NCI-H1092 treated with DMSO at 0.1 percent for 48 hours (cell line): Measurements from ENCODE around the gene ZNF397.

Experiments
- DNase-seq: peaks from one replicate; lab custom pipeline; 2025; lab: John Stamatoyannopoulos, UW

ZNF397 gene

DNA sequence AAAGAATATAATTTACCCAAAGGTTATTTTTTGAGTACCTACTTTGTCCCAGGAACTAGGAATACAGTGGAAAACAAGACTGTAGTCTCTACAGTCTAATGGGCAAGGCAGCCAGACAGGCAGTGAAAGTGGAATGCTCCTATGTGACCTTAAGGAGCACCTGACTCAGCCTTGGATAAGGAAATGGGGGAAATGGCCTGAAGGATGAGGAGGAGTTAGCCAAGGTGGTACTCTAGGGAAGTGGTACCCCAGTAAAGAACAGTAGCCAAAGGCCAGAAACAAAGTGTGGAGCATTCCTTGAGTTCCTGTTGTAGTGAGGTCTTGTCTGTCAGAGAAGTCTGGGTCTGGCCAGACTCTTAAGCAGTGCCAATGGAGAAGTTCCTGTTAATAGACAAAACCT lies 6.0 kb downstream of the ZNF397 start:
- DNase-seq, result no peak

DNA sequence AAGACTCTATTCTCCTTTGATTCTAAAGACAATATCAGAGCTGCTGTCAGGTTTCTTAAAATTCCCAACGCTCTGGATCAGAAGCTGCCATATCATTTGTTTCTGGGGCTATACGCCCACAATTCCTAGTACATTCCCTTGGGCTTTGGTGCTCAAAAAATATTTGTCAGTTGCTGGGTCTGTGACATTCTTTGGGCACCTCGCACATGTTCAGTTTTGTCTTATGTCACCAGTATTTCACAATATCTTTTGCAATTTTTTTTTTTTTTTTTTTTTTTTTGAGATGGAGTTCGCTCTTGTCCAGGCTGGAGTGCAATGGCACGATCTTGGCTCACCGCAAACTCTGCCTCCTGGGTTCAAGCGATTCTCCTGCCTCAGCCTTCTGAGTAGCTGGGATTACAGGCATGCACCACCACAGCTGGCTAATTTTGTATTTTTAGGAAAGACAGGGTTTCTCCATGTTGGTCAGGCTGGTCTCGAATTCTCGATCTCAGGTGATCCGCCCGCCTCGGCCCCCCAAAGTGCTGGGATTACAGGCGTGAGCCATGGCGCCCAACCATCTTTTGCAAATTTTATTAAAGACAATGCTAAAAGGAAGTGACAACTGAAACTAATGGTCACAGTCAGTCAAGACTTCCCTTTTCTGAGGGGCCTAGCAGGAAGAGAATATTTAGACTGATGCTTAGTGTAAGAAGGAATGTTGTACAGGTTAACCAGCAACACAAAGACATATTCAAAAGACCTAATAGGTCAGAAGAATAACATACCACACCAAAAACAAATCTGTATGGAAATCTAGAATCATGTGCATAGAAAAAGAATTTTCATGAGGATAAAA lies 6.8 kb downstream of the ZNF397 start:
- DNase-seq, result no peak

DNA sequence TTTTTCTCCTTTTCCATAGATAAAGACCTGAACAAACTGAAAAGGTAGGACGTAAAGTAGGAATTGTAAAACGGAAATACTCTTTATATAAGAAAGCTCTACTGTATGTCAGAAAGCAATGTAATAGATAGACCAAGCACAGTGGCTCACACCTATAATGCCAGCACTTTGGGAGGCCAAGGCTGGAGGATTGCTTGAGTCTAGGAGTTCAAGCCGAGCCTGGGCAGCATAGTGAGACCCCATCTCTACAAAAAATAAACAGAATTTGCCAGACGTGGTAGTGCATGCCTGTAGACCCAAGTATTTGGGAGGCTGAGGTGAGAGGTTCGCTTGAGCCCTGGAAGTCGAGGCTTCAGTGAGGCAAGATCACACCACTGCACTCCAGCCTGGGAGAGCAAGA lies 7.6 kb downstream of the ZNF397 start:
- DNase-seq, result no peak

DNA sequence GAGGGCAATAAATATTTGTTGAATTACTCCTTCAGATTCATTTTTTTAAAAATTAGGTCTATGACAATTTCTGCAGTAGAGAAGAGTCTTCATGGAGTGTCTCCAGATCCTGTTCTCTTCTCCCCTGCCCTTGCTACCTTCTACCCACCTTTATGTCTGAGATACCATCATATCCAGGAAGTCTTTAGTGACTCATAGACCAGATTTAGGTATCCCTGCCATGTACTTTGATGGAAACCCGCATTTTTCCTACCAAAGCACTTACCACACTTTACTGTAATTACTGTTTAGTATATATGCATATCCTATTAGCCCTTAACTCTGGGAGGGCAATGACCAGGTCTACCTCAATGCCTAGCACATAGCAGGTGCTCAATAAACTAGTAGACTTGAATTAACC lies 11.6 kb downstream of the ZNF397 start:
- DNase-seq, result no peak

DNA sequence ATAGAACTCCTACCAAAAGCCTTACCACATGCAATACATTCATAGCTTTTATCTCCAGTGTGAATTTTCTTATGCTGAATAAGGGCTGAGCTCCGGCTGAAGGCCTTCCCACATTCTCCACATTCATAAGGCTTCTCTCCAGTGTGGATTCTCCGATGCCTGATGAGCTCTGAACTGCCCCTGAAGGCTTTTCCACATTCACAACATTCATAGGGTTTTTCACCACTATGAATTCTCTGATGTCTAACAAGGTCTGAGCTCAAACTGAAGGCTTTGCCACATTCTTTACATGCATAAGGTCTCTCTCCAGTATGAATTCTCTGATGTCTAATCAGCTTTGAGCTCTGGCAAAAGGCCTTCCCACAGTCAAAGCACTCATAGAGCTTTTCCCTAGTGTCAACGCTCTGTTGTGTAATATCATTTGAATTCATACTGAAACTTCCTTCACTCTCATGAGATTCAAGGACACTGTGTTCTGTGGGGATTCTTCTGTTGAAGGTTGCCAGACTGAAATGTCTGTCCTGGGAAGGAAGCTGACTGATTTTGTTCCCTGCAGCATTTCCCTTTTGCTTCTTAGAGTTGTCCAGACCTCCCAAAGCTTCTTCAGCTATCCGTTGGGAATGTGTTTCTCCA lies 12.9 kb downstream of the ZNF397 start:
- no peak for DNase-seq

DNA sequence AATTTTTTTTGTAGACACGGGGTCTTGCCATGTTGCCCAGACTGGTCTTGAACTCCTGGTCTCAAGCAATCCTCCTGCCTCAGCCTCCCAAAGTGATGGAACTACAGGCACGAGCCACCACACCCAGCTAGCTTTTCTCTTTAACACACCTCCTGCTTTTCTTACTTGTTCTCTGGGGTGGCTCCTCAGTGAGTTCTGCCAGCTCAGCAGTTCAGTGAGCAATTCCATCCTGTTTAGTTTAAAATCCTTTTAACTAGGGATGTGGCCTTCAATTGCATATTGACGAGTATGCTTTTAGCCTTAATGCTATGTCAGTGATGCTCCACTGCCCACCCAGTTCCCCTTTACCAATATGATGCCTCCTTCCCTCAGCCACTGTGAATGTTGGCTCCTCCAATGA lies 16.1 kb downstream of the ZNF397 start:
- no peak for DNase-seq

DNA sequence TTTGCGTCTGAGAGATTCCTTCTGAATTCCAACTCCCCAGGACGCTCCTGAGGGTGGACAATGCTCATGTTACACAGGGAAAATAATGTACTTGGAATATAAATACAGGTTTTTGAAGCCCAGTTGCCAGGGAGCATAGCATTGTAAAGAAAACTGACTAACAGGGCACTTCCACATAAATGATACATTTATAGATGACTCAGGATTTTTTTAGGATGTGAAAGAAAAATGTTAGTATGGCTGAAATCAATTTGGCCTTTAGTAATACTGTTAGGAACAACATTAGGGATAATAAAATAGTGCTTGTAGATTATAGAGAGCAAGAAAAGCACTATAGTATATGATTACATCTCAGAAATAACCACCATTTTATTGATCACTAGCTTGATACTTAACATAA lies 23.6 kb downstream of the ZNF397 start:
- DNase-seq, result no peak

DNA sequence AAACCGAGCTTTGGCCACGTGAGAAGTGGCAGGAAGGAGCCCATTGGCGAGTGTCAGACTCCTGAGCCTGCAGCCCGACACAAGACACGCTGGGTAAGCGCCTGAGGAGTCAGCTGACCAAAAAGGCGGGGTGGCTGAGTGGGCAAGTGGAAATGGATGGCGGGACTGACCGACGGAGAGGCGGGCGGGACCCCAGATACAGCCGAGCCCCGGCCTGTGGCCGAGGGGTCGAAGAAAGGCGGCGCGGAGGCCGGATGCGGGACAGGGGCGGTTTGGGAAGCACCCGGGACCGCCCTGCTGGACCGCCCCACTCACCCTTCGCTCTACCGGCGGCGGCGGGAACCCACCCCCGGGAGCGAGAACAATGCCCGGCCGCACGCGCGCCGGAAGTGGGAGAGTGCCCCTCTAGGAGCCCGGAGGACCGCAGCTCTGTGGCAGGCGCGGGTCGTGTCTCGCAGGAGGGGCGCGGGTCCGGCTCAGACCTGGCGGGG lies 26.4 kb downstream of the ZNF397 start:
- peak; percentile 93 for DNase-seq

DNA sequence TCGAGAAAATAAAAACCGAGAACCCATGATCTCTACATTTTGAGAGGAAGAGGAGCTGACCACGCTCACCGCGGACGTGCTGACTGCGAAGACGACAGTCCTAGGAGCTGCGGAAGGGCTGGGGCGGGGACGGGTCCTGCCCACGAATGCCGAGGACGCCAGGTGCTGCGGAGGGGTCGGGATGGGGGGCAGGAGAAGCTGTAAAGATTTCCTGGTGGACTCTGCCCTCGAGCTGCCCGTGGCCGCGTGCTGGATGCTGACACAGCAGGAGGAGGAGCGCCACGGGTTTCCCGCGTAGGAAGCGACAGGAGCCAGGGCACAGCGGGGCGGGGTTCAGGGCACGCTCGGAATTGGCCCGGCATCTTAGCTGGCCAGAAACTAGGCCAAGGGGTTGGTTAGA lies 27.0 kb downstream of the ZNF397 start:
- DNase-seq, result no peak

DNA sequence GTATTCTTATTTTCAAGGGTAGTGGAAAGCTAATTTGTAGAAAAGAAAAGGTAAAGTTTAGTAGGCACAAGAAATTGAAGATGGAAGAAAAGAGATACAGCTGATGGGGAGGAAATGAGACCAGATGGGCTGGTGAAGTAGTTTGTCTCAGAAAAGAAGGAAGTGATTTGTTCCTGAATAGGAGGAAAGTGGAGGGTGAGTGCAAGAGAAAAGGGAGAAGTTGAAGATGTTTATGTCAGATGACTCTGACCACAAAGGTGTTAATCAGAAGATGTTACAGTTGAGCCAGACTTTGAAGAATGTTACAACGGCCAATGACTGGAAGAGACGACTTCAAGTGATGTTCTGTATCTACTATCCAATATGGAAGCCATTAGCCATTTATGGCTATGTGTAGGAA lies 28.0 kb downstream of the ZNF397 start:
- no peak for DNase-seq

DNA sequence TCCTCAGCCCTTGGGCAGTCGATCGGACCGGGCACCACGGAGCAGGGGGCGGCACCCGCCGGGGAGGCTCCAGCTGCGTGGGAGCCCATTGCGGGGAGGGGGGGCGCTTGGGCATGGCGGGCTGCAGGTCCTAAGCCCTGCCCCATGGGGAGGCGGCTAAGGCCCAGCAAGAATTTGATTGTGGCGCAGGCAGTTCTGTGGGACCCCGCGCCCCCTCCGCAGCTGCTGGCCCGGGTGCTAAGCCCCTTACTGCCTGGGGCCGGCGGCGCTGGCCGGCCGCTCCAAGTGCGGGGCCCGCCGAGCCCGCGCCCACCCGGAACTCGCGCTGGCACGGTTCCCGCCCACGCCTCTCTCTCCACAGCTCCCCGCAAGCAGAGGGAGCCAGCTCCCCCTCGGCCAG lies 30.8 kb downstream of the ZNF397 start:
- DNase-seq, result no peak

DNA sequence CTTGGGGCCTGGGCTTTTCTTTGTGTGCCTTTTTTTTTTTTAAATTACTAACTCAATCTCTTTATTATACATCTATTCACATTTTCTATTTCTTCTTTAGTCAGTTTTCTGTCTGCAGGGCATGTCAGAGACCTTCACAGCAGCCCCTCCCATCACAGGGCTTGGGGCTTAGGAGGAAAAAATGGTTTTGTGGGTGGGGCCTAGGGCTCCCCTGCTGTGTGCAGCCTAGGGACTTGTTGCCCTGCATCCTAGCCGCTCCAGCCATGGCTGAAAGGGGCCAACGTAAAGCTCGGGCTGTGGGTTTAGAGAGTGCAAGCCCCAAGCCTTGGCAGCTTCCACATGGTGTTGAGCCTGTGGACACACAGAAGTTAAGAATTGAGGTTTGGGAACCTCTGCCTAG lies 35.4 kb downstream of the ZNF397 start:
- DNase-seq, result no peak

DNA sequence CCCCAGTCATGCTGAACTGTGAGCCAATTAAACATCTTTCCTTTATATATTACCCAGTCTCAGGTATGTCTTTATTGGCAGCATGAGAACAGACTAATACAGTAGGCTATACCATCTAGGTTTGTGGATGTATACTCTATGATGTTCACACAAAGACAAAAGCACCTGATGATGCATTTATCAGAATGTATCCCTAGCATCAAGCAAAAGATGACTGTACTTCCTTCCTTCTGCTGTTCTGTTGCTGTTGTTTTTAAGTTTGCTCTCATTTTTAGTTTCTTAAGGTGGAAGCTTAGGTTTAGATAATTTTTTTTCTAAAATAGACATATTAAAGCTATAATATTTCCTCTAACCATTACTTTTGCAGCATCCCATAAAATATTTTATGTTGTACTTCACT lies 36.8 kb downstream of the ZNF397 start:
- no peak for DNase-seq

DNA sequence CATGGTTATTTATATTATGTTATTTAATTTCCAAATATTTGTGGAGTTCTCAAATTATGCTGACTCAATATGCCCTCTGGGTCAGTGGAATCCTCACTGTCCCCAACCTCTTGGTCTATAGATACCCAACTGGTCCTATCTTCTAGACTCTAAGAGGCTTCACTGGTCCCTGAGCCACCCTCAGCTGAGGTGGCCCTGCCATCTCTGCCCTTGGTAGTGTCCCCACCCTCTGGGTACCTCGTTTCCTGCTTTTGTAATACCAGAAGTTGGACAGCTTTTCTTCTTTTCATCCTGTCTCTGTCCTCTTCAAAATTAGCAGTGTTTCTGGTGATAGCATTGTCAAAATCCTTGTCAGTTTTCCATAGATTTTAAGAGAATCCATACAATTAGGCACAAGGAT lies 37.3 kb downstream of the ZNF397 start:
- no peak for DNase-seq

DNA sequence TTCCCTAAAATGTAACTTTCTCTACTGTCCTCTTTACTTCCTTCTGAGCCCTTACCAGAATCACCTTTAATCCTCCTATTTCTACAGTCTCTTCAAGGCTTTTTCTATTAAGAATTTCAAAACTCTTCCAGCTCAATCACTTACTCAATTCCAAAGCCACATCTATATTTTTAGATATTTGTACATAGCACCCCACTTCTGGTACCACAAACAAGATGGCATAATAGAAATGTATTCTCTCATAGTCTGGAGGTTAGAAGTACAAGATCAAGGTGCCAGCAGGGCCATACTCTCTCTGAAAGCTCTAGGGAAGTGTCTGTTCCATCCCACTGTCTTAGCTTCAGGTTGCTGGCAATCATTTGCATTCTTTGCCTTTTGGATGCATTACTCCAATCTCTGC lies 38.1 kb downstream of the ZNF397 start:
- DNase-seq, result no peak

DNA sequence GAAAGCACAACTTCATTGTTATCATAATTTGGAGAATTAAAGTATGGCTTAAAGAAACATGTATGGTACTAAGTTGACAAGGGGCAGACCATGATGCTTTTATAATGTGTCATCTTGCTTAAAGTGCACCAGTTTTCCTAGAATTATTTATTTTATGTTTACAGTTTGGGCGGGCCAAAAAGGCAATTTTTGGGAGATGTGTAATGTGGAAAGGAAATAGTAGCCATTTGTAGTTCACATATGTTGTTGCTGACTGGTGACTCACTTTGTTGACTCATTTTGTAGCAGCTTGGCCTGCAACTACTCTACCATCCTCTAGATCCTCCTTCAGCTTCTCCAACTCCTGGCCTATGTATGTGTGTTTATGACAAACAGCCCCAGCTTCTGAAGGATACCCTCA lies 41.5 kb downstream of the ZNF397 start:
- DNase-seq, result no peak

DNA sequence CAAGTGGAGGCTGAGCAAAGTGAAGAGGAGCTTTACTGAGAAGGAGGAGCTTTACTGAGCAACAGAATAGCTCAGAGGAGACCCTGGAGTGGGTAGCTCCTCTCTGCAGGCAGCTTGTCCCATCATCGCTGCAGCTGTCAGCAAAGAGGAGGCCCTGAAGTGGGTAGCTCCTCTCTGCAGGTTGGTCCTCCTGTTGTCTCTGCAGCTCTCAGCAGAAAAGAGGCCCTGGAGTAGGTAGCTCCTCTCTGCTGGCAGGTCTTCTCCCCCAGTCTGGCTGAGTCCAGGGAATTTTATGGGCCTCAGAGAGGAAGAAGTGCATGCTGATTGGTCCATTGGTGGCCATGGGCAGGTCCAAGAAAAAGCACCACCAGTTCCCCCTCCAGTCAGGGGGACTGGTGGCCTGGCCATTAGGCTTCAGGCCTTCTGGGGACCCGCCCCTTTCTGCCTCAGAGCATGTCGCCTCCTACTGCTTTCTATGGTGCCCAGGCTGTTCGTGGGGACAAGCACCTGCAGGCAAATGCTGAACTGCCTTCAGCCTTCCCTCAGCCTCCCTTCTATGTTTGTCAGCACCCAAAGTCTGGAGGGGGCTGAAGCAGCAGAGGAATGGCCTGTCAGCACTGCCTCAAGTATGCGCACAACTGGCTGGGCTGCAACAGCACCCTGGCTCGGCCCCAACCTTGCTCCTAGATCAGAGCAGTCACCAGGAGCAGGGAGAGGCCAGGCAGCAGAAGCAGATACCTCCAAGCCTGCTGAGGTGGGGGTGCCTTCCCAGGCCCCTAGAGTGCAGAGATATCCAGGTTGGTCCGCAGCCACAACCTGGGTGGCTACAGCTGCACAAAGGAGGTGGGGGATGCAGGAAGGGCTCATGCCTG lies 43.3 kb downstream of the ZNF397 start:
- no peak for DNase-seq

DNA sequence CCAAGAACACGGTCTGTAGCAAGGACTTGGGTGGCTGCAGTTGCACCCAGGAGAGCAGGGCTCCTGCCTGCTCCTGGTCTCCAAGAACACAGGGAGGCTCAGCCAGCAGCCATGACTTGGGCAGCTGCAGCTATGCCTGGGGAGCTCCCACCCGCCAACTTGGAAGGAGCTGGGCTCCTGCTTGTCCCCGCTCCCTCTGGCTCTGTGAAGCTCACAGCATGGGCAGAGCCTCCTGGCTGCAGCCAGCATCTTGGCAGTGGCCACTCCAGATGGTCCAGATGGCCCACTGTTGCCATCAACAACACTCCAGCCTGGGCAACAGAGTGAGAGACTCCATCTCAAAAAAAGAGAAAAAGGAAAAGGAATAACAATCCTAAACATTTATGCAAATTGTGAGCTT lies 44.0 kb downstream of the ZNF397 start:
- no peak for DNase-seq

DNA sequence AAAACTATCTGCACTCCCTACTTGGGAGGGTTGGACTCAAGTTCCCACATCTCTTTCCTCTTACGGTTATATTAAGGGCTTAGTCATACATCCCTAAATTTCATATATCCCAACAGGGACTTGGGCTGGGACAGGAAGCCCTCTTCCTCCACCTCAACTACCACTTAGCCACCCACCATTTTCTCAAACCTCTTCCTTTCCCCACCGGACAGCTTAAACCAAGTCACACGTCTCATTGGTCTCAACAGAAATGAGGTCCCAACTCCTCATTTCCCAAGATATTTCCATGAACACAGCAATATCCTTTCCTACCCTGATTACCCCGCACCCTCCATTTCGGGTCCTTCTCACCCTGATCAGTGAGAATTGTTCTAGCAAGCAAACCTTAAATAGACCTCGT lies 48.5 kb downstream of the ZNF397 start:
- no peak for DNase-seq

DNA sequence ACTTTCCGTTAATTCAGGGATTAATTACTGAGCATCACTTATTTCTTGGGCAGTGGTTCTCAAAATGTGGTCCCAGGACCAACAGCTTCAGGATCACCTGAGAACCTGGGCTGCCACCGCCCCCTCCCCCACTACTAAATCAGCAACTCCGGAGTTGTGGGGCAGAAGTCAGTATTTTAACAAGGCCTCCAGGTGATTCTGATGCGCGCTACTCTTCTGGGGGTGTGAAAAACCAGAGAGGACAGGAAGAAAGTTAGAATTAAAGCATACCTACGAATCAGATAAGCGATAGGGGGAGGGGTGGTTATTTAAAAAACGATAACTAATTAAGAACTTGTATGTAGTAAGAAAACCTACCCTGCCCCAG lies 48.9 kb downstream of the ZNF397 start:
- no peak for DNase-seq

DNA sequence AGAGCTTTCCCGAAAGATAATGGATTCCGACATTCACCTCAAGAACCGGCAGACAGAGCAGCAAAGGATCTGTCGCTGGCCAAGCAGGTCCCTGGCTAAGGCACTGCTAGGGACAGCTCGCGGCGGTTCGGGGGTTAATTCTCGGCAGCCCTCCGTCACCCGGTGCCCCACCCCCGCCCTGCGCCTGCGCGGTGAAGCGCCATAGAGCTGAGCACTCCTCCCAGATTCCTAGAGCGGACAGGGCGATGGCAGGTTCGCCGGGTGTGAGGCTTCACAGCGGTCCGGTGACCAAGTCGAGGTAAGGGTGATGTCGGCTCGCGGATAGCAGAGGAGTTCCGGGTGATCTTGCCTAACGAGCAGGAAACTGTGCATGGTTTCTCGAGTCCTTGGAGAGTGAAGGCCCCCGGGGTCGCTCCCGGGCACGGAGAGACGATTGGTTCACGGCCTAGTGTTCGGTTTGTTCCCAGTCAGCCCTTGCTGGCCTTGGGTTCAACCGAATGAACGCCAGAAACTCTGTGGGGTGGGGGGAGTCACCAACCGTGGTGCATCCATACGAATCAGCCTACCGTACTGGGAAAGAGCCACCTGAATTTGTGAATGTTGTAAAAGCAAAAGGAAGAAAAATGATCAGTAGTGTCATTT lies 49.4 kb downstream of the ZNF397 start, which contains the start of gene ZSCAN30:
Gene ZSCAN30 (minus strand): TSS at position 136 of the 642 bp plus-strand sequence. CDS start 25,877 bp downstream, outside the sequence.
- DNase-seq, result peak; percentile 95

DNA sequence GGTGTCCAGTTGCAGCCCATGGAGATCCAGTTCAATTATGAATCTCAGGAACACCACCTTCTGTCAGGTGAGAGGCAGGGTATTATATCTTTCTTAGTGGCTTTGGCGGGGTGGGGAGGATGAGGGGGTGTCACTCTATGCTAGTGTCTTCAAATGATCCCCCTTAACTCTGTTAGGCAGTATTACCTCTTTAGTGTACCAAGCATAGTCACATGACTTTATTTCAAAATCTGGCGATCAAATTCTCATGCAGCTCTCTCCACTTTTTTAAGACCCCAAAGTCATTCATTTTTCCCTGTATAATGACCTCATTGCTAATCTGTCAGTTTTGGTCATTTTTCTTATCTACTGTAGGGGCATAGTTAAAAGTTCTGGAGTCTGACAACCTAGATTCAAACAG lies 50.3 kb downstream of the ZNF397 start:
- no peak for DNase-seq
